Activated T-cell treated with anti-CD3 and anti-CD28 coated beads, Interleukin-2, amount 50 U/mL, for 4 hours (primary cell): ENCODE results near the gene FAM3B. TPM values are rescaled to one million over a fixed set of nuclear protein-coding genes. Genes with fewer than 3 reads are reported as not detected.

Experiments used
- ATAC-seq, 2 donors: fragments of 200-7000 bp; cut with Tn5 transposase; one replicate each; pipeline ENCODE4 v1.10.0; 2021
- DNase-seq: peaks from one replicate; pipeline ENCODE4 v3.0.0-alpha.2; 2020
- H3K27me3 Mint-ChIP-seq: one replicate; pipeline ENCODE4 v1.8.0; 2021; ENCODE audit warnings: low read depth, mixed read lengths
- H3K36me3 Mint-ChIP-seq: one replicate; pipeline ENCODE4 v1.8.0; 2022; ENCODE audit warnings: mixed read lengths; ENCODE audit not compliant: insufficient read depth
- H3K4me1 Mint-ChIP-seq: one replicate; pipeline ENCODE4 v1.8.0; 2021; ENCODE audit warnings: low read depth, mixed read lengths
- H3K4me3 Mint-ChIP-seq: one replicate; pipeline ENCODE4 v1.8.0; 2021; ENCODE audit warnings: mild to moderate bottlenecking, moderate library complexity, mixed read lengths
- H3K9me3 Mint-ChIP-seq: one replicate; pipeline ENCODE4 v1.8.0; 2021; ENCODE audit warnings: mixed read lengths
- total RNA-seq, 3 donors: library from RNA; stranded (reverse); gene quantifications; one replicate each; pipeline ENCODE4 v1.2.1, GENCODE V29; 2021

The FAM3B gene
- total RNA-seq, 3 donors from 2014 or later: not detected

GRCh38 chr21:41374867-41375533 is 58.4 kb downstream of the FAM3B start:
- Mint-ChIP-seq H3K27me3 (no peaks in the 10 kb centered on the region), H3K4me3 (no peak overlapping the region), H3K4me1 (peaks cover 38% of the 10 kb centered on the region), H3K9me3 (no peaks in the 10 kb centered on the region), H3K36me3 (peaks cover 27% of the 10 kb centered on the region)
- DNase-seq: no peak
- ATAC-seq: peak; percentile 63 to 85

GRCh38 chr21:41375875-41376274 is 59.3 kb downstream of the FAM3B start:
- peaks cover 31% of the 10 kb centered on the region for H3K36me3 Mint-ChIP-seq
- H3K9me3 Mint-ChIP-seq: no peaks in the 10 kb centered on the region
- H3K4me3 Mint-ChIP-seq: no peak overlapping the region
- no peak for ATAC-seq
- no peaks in the 10 kb centered on the region for H3K27me3 Mint-ChIP-seq
- H3K4me1 Mint-ChIP-seq: peaks cover 29% of the 10 kb centered on the region
- no peak for DNase-seq

- ATAC-seq: no peak
- Mint-ChIP-seq H3K4me3 (no peak overlapping the region), H3K27me3 (no peaks in the 10 kb centered on the region), H3K36me3 (peaks cover 43% of the 10 kb centered on the region), H3K9me3 (no peaks in the 10 kb centered on the region), H3K4me1 (peaks cover 16% of the 10 kb centered on the region)
- DNase-seq: no peak
These were observed 61.1 kb downstream of the FAM3B start for GRCh38 chr21:41377715-41378114.

- DNase-seq: no peak
- Mint-ChIP-seq H3K9me3 (no peaks in the 10 kb centered on the region), H3K4me3 (no peak overlapping the region), H3K36me3 (peaks cover 45% of the 10 kb centered on the region), H3K27me3 (no peaks in the 10 kb centered on the region), H3K4me1 (peaks cover 9% of the 10 kb centered on the region)
- ATAC-seq: no peak
These were observed 62.2 kb downstream of the FAM3B start for GRCh38 chr21:41378849-41379248.

- no peaks in the 10 kb centered on the region for H3K9me3 Mint-ChIP-seq
- no peaks in the 10 kb centered on the region for H3K27me3 Mint-ChIP-seq
- no peak overlapping the region for H3K4me3 Mint-ChIP-seq
- DNase-seq (no peak), ATAC-seq (no peak)
- peaks cover 45% of the 10 kb centered on the region for H3K36me3 Mint-ChIP-seq
- H3K4me1 Mint-ChIP-seq: peaks cover 7% of the 10 kb centered on the region
These were observed 63.3 kb downstream of the FAM3B start for GRCh38 chr21:41379901-41380300.

- DNase-seq: no peak
- no peak overlapping the region for H3K4me3 Mint-ChIP-seq
- ATAC-seq: no peak
- H3K27me3 Mint-ChIP-seq: no peaks in the 10 kb centered on the region
- peaks cover 45% of the 10 kb centered on the region for H3K36me3 Mint-ChIP-seq
- H3K4me1 Mint-ChIP-seq: no peaks in the 10 kb centered on the region
- H3K9me3 Mint-ChIP-seq: no peaks in the 10 kb centered on the region
These were observed 65.1 kb downstream of the FAM3B start for GRCh38 chr21:41381731-41382130.

- ATAC-seq (no peak), DNase-seq (no peak)
- Mint-ChIP-seq H3K27me3 (no peaks in the 10 kb centered on the region), H3K4me1 (no peaks in the 10 kb centered on the region), H3K36me3 (peaks cover 43% of the 10 kb centered on the region), H3K9me3 (no peaks in the 10 kb centered on the region), H3K4me3 (no peak overlapping the region)
These were observed 70.6 kb downstream of the FAM3B start for GRCh38 chr21:41387042-41387819.

GRCh38 chr21:41387824-41388223 is 71.2 kb downstream of the FAM3B start:
- H3K4me1 Mint-ChIP-seq: no peaks in the 10 kb centered on the region
- DNase-seq (no peak), ATAC-seq (no peak)
- no peak overlapping the region for H3K4me3 Mint-ChIP-seq
- no peaks in the 10 kb centered on the region for H3K9me3 Mint-ChIP-seq
- H3K36me3 Mint-ChIP-seq: peaks cover 40% of the 10 kb centered on the region
- H3K27me3 Mint-ChIP-seq: no peaks in the 10 kb centered on the region

GRCh38 chr21:41388259-41388658 is 71.7 kb downstream of the FAM3B start:
- Mint-ChIP-seq H3K9me3 (no peaks in the 10 kb centered on the region), H3K27me3 (no peaks in the 10 kb centered on the region), H3K36me3 (peaks cover 41% of the 10 kb centered on the region), H3K4me3 (no peak overlapping the region), H3K4me1 (no peaks in the 10 kb centered on the region)
- ATAC-seq: no peak
- no peak for DNase-seq

GRCh38 chr21:41390043-41390639 is 73.5 kb downstream of the FAM3B start:
- no peaks in the 10 kb centered on the region for H3K4me1 Mint-ChIP-seq

GRCh38 chr21:41393876-41394465 is 77.4 kb downstream of the FAM3B start:
- Mint-ChIP-seq H3K9me3 (no peaks in the 10 kb centered on the region), H3K27me3 (no peaks in the 10 kb centered on the region), H3K36me3 (peaks cover 52% of the 10 kb centered on the region), H3K4me3 (no peak overlapping the region), H3K4me1 (no peaks in the 10 kb centered on the region)
- DNase-seq (no peak), ATAC-seq (no peak)

More at GRCh38 chr21:41390043-41390639, 73.5 kb downstream of the FAM3B start:
- Mint-ChIP-seq H3K9me3 (no peaks in the 10 kb centered on the region), H3K36me3 (peaks cover 55% of the 10 kb centered on the region), H3K4me3 (no peak overlapping the region), H3K27me3 (no peaks in the 10 kb centered on the region)
- ATAC-seq (no peak), DNase-seq (no peak)

- Mint-ChIP-seq H3K9me3 (no peaks in the 10 kb centered on the region), H3K27me3 (no peaks in the 10 kb centered on the region), H3K36me3 (peaks cover 62% of the 10 kb centered on the region), H3K4me3 (no peak overlapping the region), H3K4me1 (no peaks in the 10 kb centered on the region)
- ATAC-seq: no peak
- no peak for DNase-seq
These were observed 80.0 kb downstream of the FAM3B start for GRCh38 chr21:41396558-41397075.

- Mint-ChIP-seq H3K4me3 (no peak overlapping the region), H3K36me3 (peaks cover 65% of the 10 kb centered on the region), H3K4me1 (no peaks in the 10 kb centered on the region), H3K9me3 (no peaks in the 10 kb centered on the region), H3K27me3 (no peaks in the 10 kb centered on the region)
- DNase-seq (no peak), ATAC-seq (no peak)
These were observed 80.9 kb downstream of the FAM3B start for GRCh38 chr21:41397471-41397891.

GRCh38 chr21:41398251-41398650 is 81.7 kb downstream of the FAM3B start:
- Mint-ChIP-seq H3K27me3 (no peaks in the 10 kb centered on the region), H3K36me3 (peaks cover 66% of the 10 kb centered on the region), H3K4me1 (no peaks in the 10 kb centered on the region), H3K4me3 (no peak overlapping the region), H3K9me3 (no peaks in the 10 kb centered on the region)
- ATAC-seq: no peak
- no peak for DNase-seq
